DOHH2 (cell line): ENCODE measurements around the gene GPC6.

Source experiments
- CTCF ChIP-seq: fragments of 200-600 bp; sonication (generic); IDR thresholded peaks from one replicate; pipeline ENCODE4 v1.5.1; 2014; ENCODE audit warnings: antibody characterized with exemption, mild to moderate bottlenecking, low read depth, low read length; ENCODE audit not compliant: poor library complexity, severe bottlenecking
- EZH2phosphoT487 ChIP-seq: fragments of 200-600 bp; sonication (generic); IDR thresholded peaks from 2 replicates; pipeline ENCODE4 v1.6.1; 2017; ENCODE audit warnings: borderline replicate concordance, mild to moderate bottlenecking, antibody characterized with exemption, low read length, moderate library complexity, mixed read lengths

- TF ChIP-seq CTCF (no peak), EZH2phosphoT487 (no peak)
Measured at GRCh38 chr13:93547886-93548285, 321.3 kb downstream of the GPC6 start.
